HEK293 (cell line): ENCODE results near the gene PACSIN2.

ENCODE experiments used
- GLIS2 ChIP-seq: fragments of 450-650 bp; formaldehyde crosslinking; IDR thresholded peaks from 2 replicates; pipeline ENCODE4 v1.5.1; 2016; ENCODE audit warnings: missing biosample characterization, missing genetic modification characterization
- HOXC10 ChIP-seq: sonication (generic); formaldehyde crosslinking; IDR thresholded peaks from 2 replicates; pipeline ENCODE4 v1.8.1; 2023; ENCODE audit warnings: mild to moderate bottlenecking, missing genetic modification reagents
- KLF10 ChIP-seq: fragments of 450-650 bp; IDR thresholded peaks from 2 replicates; pipeline ENCODE4 v1.5.1; 2018; ENCODE audit warnings: missing biosample characterization, mild to moderate bottlenecking, missing genetic modification characterization
- SP3 ChIP-seq: fragments of 450-650 bp; formaldehyde crosslinking; IDR thresholded peaks from 2 replicates; pipeline ENCODE4 v1.5.1; 2016; ENCODE audit warnings: missing biosample characterization, missing genetic modification characterization
- TRIM28 ChIP-seq: IDR thresholded peaks from 2 replicates; pipeline ENCODE4 v1.6.1; 2011; ENCODE audit warnings: low read length, control low read depth, borderline replicate concordance
- WT1 ChIP-seq: fragments of 450-650 bp; formaldehyde crosslinking; IDR thresholded peaks from 2 replicates; pipeline ENCODE4 v1.5.1; 2016; ENCODE audit warnings: missing biosample characterization, missing genetic modification characterization
- ZBTB17 ChIP-seq: fragments of 450-650 bp; formaldehyde crosslinking; IDR thresholded peaks from 2 replicates; pipeline ENCODE4 v1.5.1; 2016; ENCODE audit warnings: missing biosample characterization, missing genetic modification characterization
- ZBTB20 ChIP-seq: fragments of 450-650 bp; formaldehyde crosslinking; IDR thresholded peaks from 2 replicates; pipeline ENCODE4 v1.5.1; 2016; ENCODE audit warnings: missing biosample characterization, missing genetic modification characterization
- ZBTB21 ChIP-seq: fragments of 450-650 bp; formaldehyde crosslinking; IDR thresholded peaks from 2 replicates; pipeline ENCODE4 v1.5.1; 2017; ENCODE audit warnings: missing biosample characterization, missing genetic modification characterization
- ZBTB48 ChIP-seq: fragments of 450-650 bp; formaldehyde crosslinking; IDR thresholded peaks from 2 replicates; pipeline ENCODE4 v1.5.1; 2016; ENCODE audit warnings: missing biosample characterization, missing genetic modification characterization
- ZBTB8A ChIP-seq: fragments of 450-650 bp; formaldehyde crosslinking; IDR thresholded peaks from 2 replicates; pipeline ENCODE4 v1.5.1; 2016; ENCODE audit warnings: missing biosample characterization, missing genetic modification characterization
- ZFP41 ChIP-seq: fragments of 450-650 bp; formaldehyde crosslinking; IDR thresholded peaks from 2 replicates; pipeline ENCODE4 v1.5.1; 2016; ENCODE audit warnings: missing biosample characterization, missing genetic modification characterization, borderline replicate concordance
- ZNF10 ChIP-seq: fragments of 450-650 bp; formaldehyde crosslinking; IDR thresholded peaks from 2 replicates; pipeline ENCODE4 v1.5.1; 2017; ENCODE audit warnings: missing biosample characterization, missing genetic modification characterization
- ZNF133 ChIP-seq: fragments of 450-650 bp; formaldehyde crosslinking; IDR thresholded peaks from 2 replicates; pipeline ENCODE4 v1.5.1; 2016; ENCODE audit warnings: missing biosample characterization, missing genetic modification characterization
- ZNF174 ChIP-seq: fragments of 450-650 bp; formaldehyde crosslinking; IDR thresholded peaks from 2 replicates; pipeline ENCODE4 v1.5.0; 2017; ENCODE audit warnings: missing biosample characterization, mild to moderate bottlenecking, missing genetic modification characterization
- ZNF175 ChIP-seq: fragments of 450-650 bp; formaldehyde crosslinking; IDR thresholded peaks from 2 replicates; pipeline ENCODE4 v1.5.1; 2016; ENCODE audit warnings: missing biosample characterization, missing genetic modification characterization
- ZNF221 ChIP-seq: fragments of 450-650 bp; formaldehyde crosslinking; IDR thresholded peaks from 2 replicates; pipeline ENCODE4 v1.5.1; 2017; ENCODE audit warnings: missing biosample characterization, missing genetic modification characterization, borderline replicate concordance
- ZNF266 ChIP-seq: fragments of 450-650 bp; formaldehyde crosslinking; IDR thresholded peaks from 2 replicates; pipeline ENCODE4 v1.5.1; 2016; ENCODE audit warnings: missing biosample characterization, missing genetic modification characterization, low read depth
- ZNF521 ChIP-seq: fragments of 450-650 bp; formaldehyde crosslinking; IDR thresholded peaks from 2 replicates; pipeline ENCODE4 v1.5.1; 2017; ENCODE audit warnings: missing biosample characterization, mild to moderate bottlenecking, missing genetic modification characterization
- ZNF585B ChIP-seq: fragments of 450-650 bp; formaldehyde crosslinking; IDR thresholded peaks from 2 replicates; pipeline ENCODE4 v1.5.1; 2016; ENCODE audit warnings: missing biosample characterization, missing genetic modification characterization
- ZNF600 ChIP-seq: fragments of 450-650 bp; formaldehyde crosslinking; IDR thresholded peaks from 2 replicates; pipeline ENCODE4 v1.5.1; 2016; ENCODE audit warnings: missing biosample characterization, missing genetic modification characterization
- ZNF677 ChIP-seq: fragments of 450-650 bp; IDR thresholded peaks from 2 replicates; pipeline ENCODE4 v1.5.0; 2018; ENCODE audit warnings: missing biosample characterization, mild to moderate bottlenecking, missing genetic modification characterization, moderate library complexity
- ZNF76 ChIP-seq: fragments of 450-650 bp; formaldehyde crosslinking; IDR thresholded peaks from 2 replicates; pipeline ENCODE4; 2016; ENCODE audit warnings: low read depth, missing biosample characterization, missing genetic modification characterization, borderline replicate concordance
- ZNF830 ChIP-seq: fragments of 450-650 bp; IDR thresholded peaks from 2 replicates; pipeline ENCODE4 v1.5.0; 2018; ENCODE audit warnings: missing biosample characterization, missing genetic modification characterization, low read depth, mild to moderate bottlenecking, moderate library complexity
- ZSCAN16 ChIP-seq: fragments of 450-650 bp; formaldehyde crosslinking; IDR thresholded peaks from 2 replicates; pipeline ENCODE4 v1.5.1; 2016; ENCODE audit warnings: missing biosample characterization, missing genetic modification characterization
- TF ChIP-seq, protein P1 (sequence below): fragments of 450-650 bp; formaldehyde crosslinking; IDR thresholded peaks from 2 replicates; pipeline ENCODE4 v1.5.1; 2017; ENCODE audit warnings: missing biosample characterization, mild to moderate bottlenecking, missing genetic modification characterization, moderate library complexity
- TF ChIP-seq, protein P2 (sequence below): fragments of 450-650 bp; formaldehyde crosslinking; IDR thresholded peaks from 2 replicates; pipeline ENCODE4 v1.5.1; 2016; ENCODE audit warnings: missing biosample characterization, missing genetic modification characterization
- TF ChIP-seq, protein P3 (sequence below): fragments of 450-650 bp; formaldehyde crosslinking; IDR thresholded peaks from 2 replicates; pipeline ENCODE4 v1.5.1; 2016; ENCODE audit warnings: missing biosample characterization, missing genetic modification characterization
- TF ChIP-seq, protein P4 (sequence below): fragments of 450-650 bp; IDR thresholded peaks from 2 replicates; pipeline ENCODE4 v1.5.1; 2018; ENCODE audit warnings: missing biosample characterization, mild to moderate bottlenecking, missing genetic modification characterization
- TF ChIP-seq, protein P5 (sequence below): fragments of 450-650 bp; formaldehyde crosslinking; IDR thresholded peaks from 2 replicates; pipeline ENCODE4 v1.5.1; 2017; ENCODE audit warnings: missing biosample characterization, missing genetic modification characterization
- TF ChIP-seq, protein P6 (sequence below): fragments of 450-650 bp; formaldehyde crosslinking; IDR thresholded peaks from 2 replicates; pipeline ENCODE4 v1.5.1; 2016; ENCODE audit warnings: missing biosample characterization, missing genetic modification characterization

Gene PACSIN2

DNA sequence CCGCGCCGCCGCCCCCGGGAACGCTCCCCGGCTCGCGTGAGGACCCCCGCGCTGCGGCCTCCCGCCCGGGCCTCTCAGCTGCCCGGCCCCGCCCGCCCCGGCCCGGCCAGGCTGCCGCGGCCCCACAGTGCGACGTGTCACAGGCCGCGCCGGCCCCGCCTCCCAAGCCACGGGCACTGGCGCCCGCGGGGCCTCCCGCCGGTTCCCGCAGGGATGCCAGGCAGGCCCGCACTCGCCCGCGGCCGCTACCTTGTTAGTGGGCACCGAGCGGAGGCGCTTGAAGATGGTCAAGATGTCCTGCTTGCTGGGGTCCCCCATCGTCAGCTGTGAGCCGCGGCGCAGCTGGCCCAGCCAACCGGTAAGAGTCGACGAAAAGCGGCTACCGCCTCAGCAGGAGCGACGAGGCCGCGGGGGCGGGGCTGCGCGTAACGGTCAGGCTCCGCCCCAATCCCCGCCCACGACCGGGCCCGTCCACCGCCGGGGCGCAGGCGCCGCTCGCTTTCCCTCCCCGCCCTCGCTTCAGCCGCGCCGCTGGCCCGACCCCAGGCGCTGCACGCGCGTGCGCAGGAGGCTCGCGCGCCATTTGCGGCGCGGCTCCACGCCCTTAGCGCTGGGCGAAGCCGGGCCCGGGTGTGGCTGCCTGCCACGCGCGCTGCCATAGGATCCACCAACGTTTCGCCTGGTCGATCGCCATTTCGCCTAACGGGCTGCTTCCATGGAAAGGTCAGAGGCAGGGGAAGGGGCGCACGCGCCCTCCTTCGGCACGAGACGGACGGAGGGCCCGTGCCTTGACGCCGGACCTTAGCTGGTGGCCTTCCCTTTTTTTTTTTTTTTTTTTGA lies 157.9 kb downstream of the PACSIN2 start, which contains the start of gene ARFGAP3 (continued):
- TF ChIP-seq, protein P1, sequence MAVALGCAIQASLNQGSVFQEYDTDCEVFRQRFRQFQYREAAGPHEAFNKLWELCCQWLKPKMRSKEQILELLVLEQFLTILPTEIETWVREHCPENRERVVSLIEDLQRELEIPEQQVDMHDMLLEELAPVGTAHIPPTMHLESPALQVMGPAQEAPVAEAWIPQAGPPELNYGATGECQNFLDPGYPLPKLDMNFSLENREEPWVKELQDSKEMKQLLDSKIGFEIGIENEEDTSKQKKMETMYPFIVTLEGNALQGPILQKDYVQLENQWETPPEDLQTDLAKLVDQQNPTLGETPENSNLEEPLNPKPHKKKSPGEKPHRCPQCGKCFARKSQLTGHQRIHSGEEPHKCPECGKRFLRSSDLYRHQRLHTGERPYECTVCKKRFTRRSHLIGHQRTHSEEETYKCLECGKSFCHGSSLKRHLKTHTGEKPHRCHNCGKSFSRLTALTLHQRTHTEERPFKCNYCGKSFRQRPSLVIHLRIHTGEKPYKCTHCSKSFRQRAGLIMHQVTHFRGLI (tag by site-specific recombination) = no peak
- peak; percentile 51; the same call in 1 of the 2 replicates for TF ChIP-seq GLIS2 (tag by site-specific recombination)
- TF ChIP-seq, protein P2, sequence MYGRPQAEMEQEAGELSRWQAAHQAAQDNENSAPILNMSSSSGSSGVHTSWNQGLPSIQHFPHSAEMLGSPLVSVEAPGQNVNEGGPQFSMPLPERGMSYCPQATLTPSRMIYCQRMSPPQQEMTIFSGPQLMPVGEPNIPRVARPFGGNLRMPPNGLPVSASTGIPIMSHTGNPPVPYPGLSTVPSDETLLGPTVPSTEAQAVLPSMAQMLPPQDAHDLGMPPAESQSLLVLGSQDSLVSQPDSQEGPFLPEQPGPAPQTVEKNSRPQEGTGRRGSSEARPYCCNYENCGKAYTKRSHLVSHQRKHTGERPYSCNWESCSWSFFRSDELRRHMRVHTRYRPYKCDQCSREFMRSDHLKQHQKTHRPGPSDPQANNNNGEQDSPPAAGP (tag by site-specific recombination) = peak; percentile 50; the same call in 1 of the 2 replicates
- no peak for TF ChIP-seq ZNF677 (tag by site-specific recombination)
- TF ChIP-seq, protein P3, sequence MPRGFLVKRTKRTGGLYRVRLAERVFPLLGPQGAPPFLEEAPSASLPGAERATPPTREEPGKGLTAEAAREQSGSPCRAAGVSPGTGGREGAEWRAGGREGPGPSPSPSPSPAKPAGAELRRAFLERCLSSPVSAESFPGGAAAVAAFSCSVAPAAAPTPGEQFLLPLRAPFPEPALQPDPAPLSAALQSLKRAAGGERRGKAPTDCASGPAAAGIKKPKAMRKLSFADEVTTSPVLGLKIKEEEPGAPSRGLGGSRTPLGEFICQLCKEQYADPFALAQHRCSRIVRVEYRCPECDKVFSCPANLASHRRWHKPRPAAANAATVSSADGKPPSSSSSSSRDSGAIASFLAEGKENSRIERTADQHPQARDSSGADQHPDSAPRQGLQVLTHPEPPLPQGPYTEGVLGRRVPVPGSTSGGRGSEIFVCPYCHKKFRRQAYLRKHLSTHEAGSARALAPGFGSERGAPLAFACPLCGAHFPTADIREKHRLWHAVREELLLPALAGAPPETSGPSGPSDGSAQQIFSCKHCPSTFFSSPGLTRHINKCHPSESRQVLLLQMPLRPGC (tag by site-specific recombination) = 0 out of 2 replicates have a peak, but pooled peaks have one; percentile 20
- no peak for TF ChIP-seq ZBTB21 (tag by site-specific recombination)
- 0 out of 2 replicates have a peak, but pooled peaks have one; percentile 87 for TF ChIP-seq HOXC10
- no peak for TF ChIP-seq ZNF175 (tag by site-specific recombination)
- no peak for TF ChIP-seq ZNF521 (tag by site-specific recombination)
- no peak for TF ChIP-seq ZNF830
- no peak for TF ChIP-seq ZSCAN16 (tag by site-specific recombination)
- TF ChIP-seq, protein P4, sequence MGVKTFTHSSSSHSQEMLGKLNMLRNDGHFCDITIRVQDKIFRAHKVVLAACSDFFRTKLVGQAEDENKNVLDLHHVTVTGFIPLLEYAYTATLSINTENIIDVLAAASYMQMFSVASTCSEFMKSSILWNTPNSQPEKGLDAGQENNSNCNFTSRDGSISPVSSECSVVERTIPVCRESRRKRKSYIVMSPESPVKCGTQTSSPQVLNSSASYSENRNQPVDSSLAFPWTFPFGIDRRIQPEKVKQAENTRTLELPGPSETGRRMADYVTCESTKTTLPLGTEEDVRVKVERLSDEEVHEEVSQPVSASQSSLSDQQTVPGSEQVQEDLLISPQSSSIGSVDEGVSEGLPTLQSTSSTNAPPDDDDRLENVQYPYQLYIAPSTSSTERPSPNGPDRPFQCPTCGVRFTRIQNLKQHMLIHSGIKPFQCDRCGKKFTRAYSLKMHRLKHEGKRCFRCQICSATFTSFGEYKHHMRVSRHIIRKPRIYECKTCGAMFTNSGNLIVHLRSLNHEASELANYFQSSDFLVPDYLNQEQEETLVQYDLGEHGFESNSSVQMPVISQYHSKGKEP (tag by site-specific recombination) = peak; percentile 9; the same call in 1 of the 2 replicates
- TF ChIP-seq SP3 = peak; percentile 88
- no peak for TF ChIP-seq ZNF10
- TF ChIP-seq KLF10 (tag by site-specific recombination) = peak; percentile 90
- peak; percentile 9; the same call in 1 of the 2 replicates for TF ChIP-seq ZBTB20
- TF ChIP-seq ZBTB8A = peak; percentile 78
- no peak for TF ChIP-seq ZBTB17 (tag by site-specific recombination)
- TF ChIP-seq ZNF585B (tag by site-specific recombination) = peak; percentile 13; the same call in 1 of the 2 replicates
- peak; percentile 20; the same call in 1 of the 2 replicates for TF ChIP-seq WT1
- TF ChIP-seq ZNF221 = no peak
- TF ChIP-seq, protein P5, sequence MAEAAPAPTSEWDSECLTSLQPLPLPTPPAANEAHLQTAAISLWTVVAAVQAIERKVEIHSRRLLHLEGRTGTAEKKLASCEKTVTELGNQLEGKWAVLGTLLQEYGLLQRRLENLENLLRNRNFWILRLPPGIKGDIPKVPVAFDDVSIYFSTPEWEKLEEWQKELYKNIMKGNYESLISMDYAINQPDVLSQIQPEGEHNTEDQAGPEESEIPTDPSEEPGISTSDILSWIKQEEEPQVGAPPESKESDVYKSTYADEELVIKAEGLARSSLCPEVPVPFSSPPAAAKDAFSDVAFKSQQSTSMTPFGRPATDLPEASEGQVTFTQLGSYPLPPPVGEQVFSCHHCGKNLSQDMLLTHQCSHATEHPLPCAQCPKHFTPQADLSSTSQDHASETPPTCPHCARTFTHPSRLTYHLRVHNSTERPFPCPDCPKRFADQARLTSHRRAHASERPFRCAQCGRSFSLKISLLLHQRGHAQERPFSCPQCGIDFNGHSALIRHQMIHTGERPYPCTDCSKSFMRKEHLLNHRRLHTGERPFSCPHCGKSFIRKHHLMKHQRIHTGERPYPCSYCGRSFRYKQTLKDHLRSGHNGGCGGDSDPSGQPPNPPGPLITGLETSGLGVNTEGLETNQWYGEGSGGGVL = no peak
- peak; percentile 25; the same call in 1 of the 2 replicates for TF ChIP-seq ZNF76
- TF ChIP-seq ZNF266 (tag by site-specific recombination) = no peak
- TF ChIP-seq ZNF600 (tag by site-specific recombination) = no peak
- no peak; the same call in 1 of the 2 replicates for TF ChIP-seq ZNF133 (tag by site-specific recombination)
- no peak for TF ChIP-seq ZNF174
- no peak for TF ChIP-seq TRIM28
- peak; percentile 52 for TF ChIP-seq ZBTB48
- TF ChIP-seq ZFP41 (tag by site-specific recombination) = no peak
- TF ChIP-seq, protein P6, sequence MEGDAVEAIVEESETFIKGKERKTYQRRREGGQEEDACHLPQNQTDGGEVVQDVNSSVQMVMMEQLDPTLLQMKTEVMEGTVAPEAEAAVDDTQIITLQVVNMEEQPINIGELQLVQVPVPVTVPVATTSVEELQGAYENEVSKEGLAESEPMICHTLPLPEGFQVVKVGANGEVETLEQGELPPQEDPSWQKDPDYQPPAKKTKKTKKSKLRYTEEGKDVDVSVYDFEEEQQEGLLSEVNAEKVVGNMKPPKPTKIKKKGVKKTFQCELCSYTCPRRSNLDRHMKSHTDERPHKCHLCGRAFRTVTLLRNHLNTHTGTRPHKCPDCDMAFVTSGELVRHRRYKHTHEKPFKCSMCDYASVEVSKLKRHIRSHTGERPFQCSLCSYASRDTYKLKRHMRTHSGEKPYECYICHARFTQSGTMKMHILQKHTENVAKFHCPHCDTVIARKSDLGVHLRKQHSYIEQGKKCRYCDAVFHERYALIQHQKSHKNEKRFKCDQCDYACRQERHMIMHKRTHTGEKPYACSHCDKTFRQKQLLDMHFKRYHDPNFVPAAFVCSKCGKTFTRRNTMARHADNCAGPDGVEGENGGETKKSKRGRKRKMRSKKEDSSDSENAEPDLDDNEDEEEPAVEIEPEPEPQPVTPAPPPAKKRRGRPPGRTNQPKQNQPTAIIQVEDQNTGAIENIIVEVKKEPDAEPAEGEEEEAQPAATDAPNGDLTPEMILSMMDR (tag by site-specific recombination) = no peak
